Parathyroid adenoma (tissue), 2 donors: ENCODE results near the gene LPP.
"Not testable (repeated sequence)": the region's sequence is repeated elsewhere in the genome, so short reads cannot be mapped to it uniquely, and the experiment has no call there.

Experiments
- H2AFZ ChIP-seq: fragments of 300-600 bp; sonication (generic); one replicate; pipeline ENCODE4 v1.7.0; 2017; ENCODE audit warnings: antibody characterized with exemption, mild to moderate bottlenecking
- H3K27ac ChIP-seq: fragments of 300-600 bp; sonication (generic); one replicate; pipeline ENCODE4 v1.7.0; 2017
- H3K27me3 ChIP-seq: fragments of 300-600 bp; sonication (generic); one replicate; pipeline ENCODE4 v1.7.0; 2017; ENCODE audit warnings: low read length; ENCODE audit not compliant: control insufficient read depth, insufficient read depth
- H3K36me3 ChIP-seq: fragments of 300-600 bp; sonication (generic); one replicate; pipeline ENCODE4 v1.7.0; 2017; ENCODE audit warnings: low read length; ENCODE audit not compliant: control insufficient read depth, insufficient read depth
- H3K4me1 ChIP-seq: fragments of 300-600 bp; sonication (generic); one replicate; pipeline ENCODE4 v1.7.0; 2017; ENCODE audit warnings: control low read depth
- H3K4me2 ChIP-seq: fragments of 300-600 bp; sonication (generic); one replicate; pipeline ENCODE4 v1.7.0; 2017; ENCODE audit warnings: low read length
- H3K4me3 ChIP-seq: fragments of 300-600 bp; sonication (generic); one replicate; pipeline ENCODE4 v1.7.0; 2017; ENCODE audit warnings: low read depth, low read length
- H3K79me2 ChIP-seq: fragments of 300-600 bp; sonication (generic); one replicate; pipeline ENCODE4 v1.7.0; 2017; ENCODE audit warnings: control low read depth
- H3K9ac ChIP-seq: fragments of 300-600 bp; sonication (generic); one replicate; pipeline ENCODE4 v1.7.0; 2017; ENCODE audit warnings: mild to moderate bottlenecking
- H3K9me3 ChIP-seq: fragments of 300-600 bp; sonication (generic); one replicate; pipeline ENCODE4 v1.7.0; 2017; ENCODE audit warnings: low read length; ENCODE audit not compliant: control insufficient read depth
- CTCF ChIP-seq: fragments of 300-600 bp; sonication (generic); IDR thresholded peaks from one replicate; pipeline ENCODE4 v1.7.0; 2017; ENCODE audit warnings: antibody characterized with exemption, mild to moderate bottlenecking
- donor health status: primary hyperparathyroidism.

Gene LPP

GRCh38 chr3:188633206-188633605, 479.2 kb downstream of the LPP start:
- no peaks in the 10 kb centered on the region for H3K9me3 ChIP-seq
- TF ChIP-seq CTCF = no peak
- H3K4me2 ChIP-seq = no peak overlapping the region
- H3K27ac ChIP-seq = no peak overlapping the region
- H3K4me1 ChIP-seq = no peaks in the 10 kb centered on the region
- no peak overlapping the region for H3K4me3 ChIP-seq
- no peaks in the 10 kb centered on the region for H3K79me2 ChIP-seq
- H3K27me3 ChIP-seq = no peaks in the 10 kb centered on the region
- no peak overlapping the region for H2AFZ ChIP-seq
- H3K9ac ChIP-seq = no peak overlapping the region
- no peaks in the 10 kb centered on the region for H3K36me3 ChIP-seq

GRCh38 chr3:188634285-188634684, 480.3 kb downstream of the LPP start:
- no peak overlapping the region for H3K4me3 ChIP-seq
- no peak for TF ChIP-seq CTCF
- no peak overlapping the region for H3K27ac ChIP-seq
- H3K9ac ChIP-seq = no peak overlapping the region
- no peaks in the 10 kb centered on the region for H3K27me3 ChIP-seq
- no peaks in the 10 kb centered on the region for H3K36me3 ChIP-seq
- H3K9me3 ChIP-seq = no peaks in the 10 kb centered on the region
- no peak overlapping the region for H3K4me2 ChIP-seq
- no peaks in the 10 kb centered on the region for H3K4me1 ChIP-seq
- H2AFZ ChIP-seq = no peak overlapping the region
- H3K79me2 ChIP-seq = no peaks in the 10 kb centered on the region

- Histone ChIP-seq H3K36me3 (no peaks in the 10 kb centered on the region), H3K4me2 (no peak overlapping the region), H3K4me1 (no peaks in the 10 kb centered on the region), H3K4me3 (no peak overlapping the region), H3K79me2 (no peaks in the 10 kb centered on the region), H3K9ac (no peak overlapping the region), H3K27me3 (no peaks in the 10 kb centered on the region), H3K27ac (no peak overlapping the region), H3K9me3 (no peaks in the 10 kb centered on the region), H2AFZ (no peak overlapping the region)
- TF ChIP-seq CTCF = no peak
These were observed 481.5 kb downstream of the LPP start for GRCh38 chr3:188635258-188636042.

- H3K27me3 ChIP-seq, H3K36me3 ChIP-seq, H2AFZ ChIP-seq, H3K79me2 ChIP-seq, H3K9ac ChIP-seq, H3K27ac ChIP-seq, H3K9me3 ChIP-seq, H3K4me3 ChIP-seq, H3K4me1 ChIP-seq, H3K4me2 ChIP-seq: not testable (repeated sequence)
These were observed 482.3 kb downstream of the LPP start for GRCh38 chr3:188636292-188636691.

GRCh38 chr3:188641076-188641475, 487.1 kb downstream of the LPP start:
- Histone ChIP-seq H3K79me2 (no peaks in the 10 kb centered on the region), H3K27me3 (no peaks in the 10 kb centered on the region), H3K27ac (no peak overlapping the region), H2AFZ (no peak overlapping the region), H3K4me3 (no peak overlapping the region), H3K4me1 (no peaks in the 10 kb centered on the region), H3K9ac (no peak overlapping the region), H3K4me2 (no peak overlapping the region), H3K9me3 (no peaks in the 10 kb centered on the region), H3K36me3 (no peaks in the 10 kb centered on the region)
- no peak for TF ChIP-seq CTCF
